AG10803 (cell line): ENCODE measurements around the gene SIL1.

Source experiments
- DNase-seq: peaks from one replicate; pipeline ENCODE4 v3.0.0; 2010; ENCODE audit warnings: low read depth
- H3K4me3 ChIP-seq: 2 replicates; pipeline ENCODE4 v1.5.1; 2011; ENCODE audit warnings: mild to moderate bottlenecking, low read length, control low read depth
- TF ChIP-seq, protein P1 (sequence below): conservative IDR thresholded peaks from 2 replicates; pipeline ENCODE4 v1.5.1; 2011; ENCODE audit warnings: mild to moderate bottlenecking, low read length, control low read depth, inconsistent platforms

SIL1 gene

DNA sequence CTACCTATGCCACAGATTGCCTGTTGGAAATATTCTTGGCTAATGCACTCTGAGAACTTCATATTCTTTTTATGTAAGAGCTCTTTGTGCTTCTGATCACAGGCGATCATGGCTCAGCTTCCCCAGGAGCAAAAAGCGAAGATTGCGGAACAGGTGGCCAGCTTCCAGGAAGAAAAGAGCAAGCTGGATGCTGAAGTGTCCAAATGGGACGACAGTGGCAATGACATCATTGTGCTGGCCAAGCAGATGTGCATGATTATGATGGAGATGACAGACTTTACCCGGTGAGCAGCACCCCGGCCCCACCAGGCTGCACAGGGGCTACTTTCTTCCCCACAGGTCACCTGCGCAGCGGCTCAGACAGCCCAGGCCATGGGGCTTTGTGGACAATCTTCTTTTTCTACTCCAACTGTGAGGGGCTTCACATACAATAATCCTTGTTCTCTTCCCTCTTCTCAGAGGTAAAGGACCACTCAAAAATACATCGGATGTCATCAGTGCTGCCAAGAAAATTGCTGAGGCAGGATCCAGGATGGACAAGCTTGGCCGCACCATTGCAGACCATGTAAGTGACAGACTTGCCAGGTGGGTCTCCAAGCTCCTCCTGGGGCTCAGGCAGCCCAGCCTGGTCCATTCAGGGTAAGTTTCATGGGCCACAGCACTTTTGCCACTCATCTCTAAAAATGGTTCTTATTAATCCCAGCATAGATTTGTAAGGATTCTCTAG, 267.6 kb downstream of the SIL1 start:
- no peak for DNase-seq
- TF ChIP-seq, protein P1, sequence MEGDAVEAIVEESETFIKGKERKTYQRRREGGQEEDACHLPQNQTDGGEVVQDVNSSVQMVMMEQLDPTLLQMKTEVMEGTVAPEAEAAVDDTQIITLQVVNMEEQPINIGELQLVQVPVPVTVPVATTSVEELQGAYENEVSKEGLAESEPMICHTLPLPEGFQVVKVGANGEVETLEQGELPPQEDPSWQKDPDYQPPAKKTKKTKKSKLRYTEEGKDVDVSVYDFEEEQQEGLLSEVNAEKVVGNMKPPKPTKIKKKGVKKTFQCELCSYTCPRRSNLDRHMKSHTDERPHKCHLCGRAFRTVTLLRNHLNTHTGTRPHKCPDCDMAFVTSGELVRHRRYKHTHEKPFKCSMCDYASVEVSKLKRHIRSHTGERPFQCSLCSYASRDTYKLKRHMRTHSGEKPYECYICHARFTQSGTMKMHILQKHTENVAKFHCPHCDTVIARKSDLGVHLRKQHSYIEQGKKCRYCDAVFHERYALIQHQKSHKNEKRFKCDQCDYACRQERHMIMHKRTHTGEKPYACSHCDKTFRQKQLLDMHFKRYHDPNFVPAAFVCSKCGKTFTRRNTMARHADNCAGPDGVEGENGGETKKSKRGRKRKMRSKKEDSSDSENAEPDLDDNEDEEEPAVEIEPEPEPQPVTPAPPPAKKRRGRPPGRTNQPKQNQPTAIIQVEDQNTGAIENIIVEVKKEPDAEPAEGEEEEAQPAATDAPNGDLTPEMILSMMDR: no peak

DNA sequence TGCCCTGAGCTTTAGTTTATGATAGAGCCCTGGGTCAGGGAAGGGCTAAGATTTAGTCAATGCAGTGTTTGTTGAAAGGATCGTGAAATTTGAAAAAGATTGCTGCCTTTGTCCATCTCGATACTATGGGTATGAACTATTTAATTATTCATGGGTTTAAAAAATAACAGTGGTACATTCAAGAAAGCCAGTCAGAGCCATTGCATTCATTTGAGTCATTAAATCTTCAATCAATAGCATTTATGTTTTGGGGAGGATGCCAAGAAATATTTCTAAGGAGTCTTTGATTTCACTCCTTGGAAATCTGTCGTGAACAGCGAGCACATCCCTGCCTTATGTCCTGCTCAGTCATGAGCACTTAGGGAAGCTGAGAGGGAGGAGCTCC, 268.6 kb downstream of the SIL1 start:
- no peak overlapping the region for H3K4me3 ChIP-seq
- TF ChIP-seq, protein P1: no peak
- no peak for DNase-seq

More for the DNA sequence above, 267.6 kb downstream of the SIL1 start:
- no peak overlapping the region for H3K4me3 ChIP-seq

DNA sequence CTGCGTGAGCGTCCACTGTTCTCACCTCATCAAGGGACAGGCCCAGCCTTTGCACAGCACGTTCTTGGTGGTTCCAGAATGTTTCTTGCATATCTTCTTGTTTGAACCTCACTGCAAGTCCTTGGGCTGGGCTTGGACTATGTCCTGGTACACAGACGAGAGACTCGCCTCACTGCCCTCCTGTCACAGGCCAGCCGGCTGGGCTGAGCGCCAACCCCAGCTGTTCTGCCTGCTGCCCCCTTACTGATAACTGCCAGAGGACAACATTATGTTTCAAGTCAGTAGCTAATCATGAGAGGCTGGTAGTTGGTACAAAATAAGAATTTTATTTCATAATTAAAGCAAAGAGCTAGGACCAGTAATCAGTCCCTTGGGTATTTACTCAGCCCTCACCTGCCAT, 270.2 kb downstream of the SIL1 start:
- DNase-seq: no peak
- TF ChIP-seq, protein P1: no peak
- no peak overlapping the region for H3K4me3 ChIP-seq

DNA sequence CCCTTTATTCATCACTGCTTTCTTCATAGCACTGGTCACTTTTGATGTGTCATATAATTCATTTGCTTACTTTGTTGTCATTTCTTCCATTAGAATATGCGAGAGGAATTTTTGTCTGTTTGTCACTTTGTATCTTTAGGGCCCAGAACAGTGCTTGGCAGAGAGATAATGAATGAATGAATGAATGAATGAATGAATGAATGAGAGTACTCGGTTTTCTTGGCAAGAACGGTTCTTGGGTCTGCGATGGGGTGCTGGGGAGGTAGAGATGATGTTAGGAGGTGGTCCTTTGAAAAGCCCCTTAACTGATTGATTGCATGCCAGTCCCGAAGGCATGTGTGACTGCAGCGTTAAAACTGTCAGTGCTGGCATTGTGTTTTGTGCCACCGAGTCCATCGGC, 270.6 kb downstream of the SIL1 start:
- no peak for DNase-seq
- TF ChIP-seq, protein P1: no peak

DNA sequence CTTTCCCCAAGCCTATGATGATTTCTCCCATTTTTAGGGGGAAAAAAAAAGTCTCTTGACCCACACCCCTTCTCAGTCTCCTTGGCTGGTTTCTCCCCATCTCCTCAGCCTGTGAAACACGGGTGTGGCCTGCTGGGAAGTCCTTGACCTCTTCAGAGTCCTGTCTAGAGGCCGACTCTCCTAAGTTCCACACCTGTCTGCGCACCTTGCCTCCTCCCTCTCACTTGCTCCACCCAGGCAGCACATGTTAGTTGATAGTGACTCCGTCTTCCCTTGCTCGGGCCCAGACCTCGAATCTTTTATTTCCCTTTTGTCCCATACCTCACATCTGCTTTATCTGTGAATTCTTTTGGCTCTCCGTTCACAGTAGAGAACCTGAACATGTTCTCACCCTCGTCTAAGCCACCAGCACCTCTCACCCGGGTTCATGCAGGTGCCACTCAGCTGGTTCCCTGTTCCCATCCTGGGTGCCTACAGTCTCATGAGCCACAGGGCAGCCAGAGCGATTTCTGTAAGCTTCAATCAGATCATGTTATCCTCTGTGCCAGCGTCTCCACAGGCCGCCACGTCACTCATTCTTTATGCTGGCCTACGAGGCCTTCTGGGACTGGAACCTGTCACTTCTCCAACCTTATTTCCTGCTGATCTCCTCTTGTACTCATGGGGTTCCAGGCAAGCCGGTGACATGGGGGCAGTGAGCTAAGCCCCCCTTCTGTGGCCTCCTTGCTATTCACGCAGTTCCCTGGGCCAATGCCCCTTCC, 271.3 kb downstream of the SIL1 start:
- no peak overlapping the region for H3K4me3 ChIP-seq
- TF ChIP-seq, protein P1: no peak
- no peak for DNase-seq

More for the DNA sequence above, 270.6 kb downstream of the SIL1 start:
- H3K4me3 ChIP-seq: no peak overlapping the region

DNA sequence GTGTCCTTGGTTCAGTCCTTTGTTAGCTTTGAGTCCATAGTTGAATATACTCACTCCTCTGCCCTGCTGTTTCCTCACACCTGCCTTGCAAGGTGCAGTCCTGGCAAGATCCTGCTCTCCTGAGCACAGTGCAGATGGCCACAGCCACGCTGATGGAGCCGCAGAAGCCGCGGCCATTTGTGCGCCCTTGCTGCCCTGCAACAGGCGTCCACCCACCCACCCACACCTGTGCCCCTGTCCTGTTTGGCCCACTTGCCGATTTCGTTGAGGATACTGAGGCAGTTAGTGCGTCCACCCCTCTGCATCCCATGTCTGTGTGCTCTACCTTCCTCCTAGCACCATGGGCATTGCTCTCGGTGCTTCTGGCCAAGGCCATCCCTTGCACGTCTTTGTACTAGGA, 271.9 kb downstream of the SIL1 start:
- DNase-seq: no peak
- TF ChIP-seq, protein P1: no peak
- no peak overlapping the region for H3K4me3 ChIP-seq
